ENCODE data around the gene SNRPA. TPM values are rescaled to one million over a fixed set of nuclear protein-coding genes. Genes with fewer than 3 reads are reported as not detected.
A peak's percentile ranks its signal among the peaks of the same experiment; 100 is the strongest.
"Not testable (repeated sequence)": the region's sequence is repeated elsewhere in the genome, so short reads cannot be mapped to it uniquely, and the experiment has no call there.

Gene SNRPA
- total RNA-seq, 1 donor from 2014 or later, result 17.0 TPM

- DNase-seq, result peak; percentile 99
Observed at GRCh38 chr19:40777937-40778705, 27.1 kb downstream of the SNRPA start, which contains the start of gene RAB4B. TSS of gene RAB4B (plus strand) at chr19:40778247. CDS start at chr19:40778376, 129 bp downstream.

GRCh38 chr19:40778706-40779284 is 27.8 kb downstream of the SNRPA start:
- DNase-seq, result no peak

- DNase-seq, result no peak
Observed at GRCh38 chr19:40780582-40780981, 29.6 kb downstream of the SNRPA start.

GRCh38 chr19:40781140-40781539 is 30.1 kb downstream of the SNRPA start:
- no peak for DNase-seq

- no peak for DNase-seq
Observed at GRCh38 chr19:40783711-40784110, 32.7 kb downstream of the SNRPA start.

- DNase-seq, result not testable (repeated sequence)
Observed at GRCh38 chr19:40784146-40784545, 33.1 kb downstream of the SNRPA start.

- no peak for DNase-seq
Observed at GRCh38 chr19:40785526-40785925, 34.5 kb downstream of the SNRPA start.

GRCh38 chr19:40786060-40787037 is 35.3 kb downstream of the SNRPA start:
- DNase-seq, result no peak

GRCh38 chr19:40791349-40791748 is 40.3 kb downstream of the SNRPA start:
- no peak for DNase-seq

- no peak for DNase-seq
Observed at GRCh38 chr19:40791996-40792395, 41.0 kb downstream of the SNRPA start.

- no peak for DNase-seq
Observed at GRCh38 chr19:40797166-40797962, 46.4 kb downstream of the SNRPA start.

GRCh38 chr19:40797963-40798682 is 47.1 kb downstream of the SNRPA start:
- no peak for DNase-seq

- DNase-seq, result peak; percentile 100
Observed at GRCh38 chr19:40798683-40799557, 47.9 kb downstream of the SNRPA start, which contains the start of gene EGLN2. TSS of gene EGLN2 (plus strand) at chr19:40799191. CDS start at chr19:40800573, 1,382 bp downstream.

- DNase-seq, result no peak
Observed at GRCh38 chr19:40799558-40800338, 48.7 kb downstream of the SNRPA start.

- DNase-seq, result no peak
Observed at GRCh38 chr19:40800339-40800996, 49.5 kb downstream of the SNRPA start.

GRCh38 chr19:40800997-40801377 is 50.0 kb downstream of the SNRPA start:
- DNase-seq, result no peak

GRCh38 chr19:40801426-40802299 is 50.7 kb downstream of the SNRPA start:
- DNase-seq, result no peak

Data from occipital lobe (tissue), 2 donors.